ENCODE results near the gene LILRA6.

DNA sequence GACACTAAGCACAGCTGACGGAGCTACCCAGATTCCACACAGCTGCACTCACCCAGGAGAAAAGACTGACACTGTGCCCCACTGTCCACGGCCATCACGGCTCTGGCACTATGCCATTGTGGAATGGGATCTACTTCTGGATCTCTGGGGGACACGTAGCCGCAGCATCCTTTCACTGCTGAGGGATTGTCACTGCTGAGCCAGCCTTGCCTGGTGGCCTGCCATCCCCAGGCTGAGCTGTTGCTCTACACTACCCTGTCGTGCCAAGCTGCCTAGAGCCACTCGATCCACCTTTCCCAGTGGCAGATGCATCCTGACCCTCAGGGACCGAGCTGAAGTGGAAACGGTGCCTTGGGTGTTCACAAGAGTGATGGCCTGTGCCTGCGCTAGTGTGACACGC, 19.5 kb upstream of the LILRA6 start:
- TF ChIP-seq, protein P1, sequence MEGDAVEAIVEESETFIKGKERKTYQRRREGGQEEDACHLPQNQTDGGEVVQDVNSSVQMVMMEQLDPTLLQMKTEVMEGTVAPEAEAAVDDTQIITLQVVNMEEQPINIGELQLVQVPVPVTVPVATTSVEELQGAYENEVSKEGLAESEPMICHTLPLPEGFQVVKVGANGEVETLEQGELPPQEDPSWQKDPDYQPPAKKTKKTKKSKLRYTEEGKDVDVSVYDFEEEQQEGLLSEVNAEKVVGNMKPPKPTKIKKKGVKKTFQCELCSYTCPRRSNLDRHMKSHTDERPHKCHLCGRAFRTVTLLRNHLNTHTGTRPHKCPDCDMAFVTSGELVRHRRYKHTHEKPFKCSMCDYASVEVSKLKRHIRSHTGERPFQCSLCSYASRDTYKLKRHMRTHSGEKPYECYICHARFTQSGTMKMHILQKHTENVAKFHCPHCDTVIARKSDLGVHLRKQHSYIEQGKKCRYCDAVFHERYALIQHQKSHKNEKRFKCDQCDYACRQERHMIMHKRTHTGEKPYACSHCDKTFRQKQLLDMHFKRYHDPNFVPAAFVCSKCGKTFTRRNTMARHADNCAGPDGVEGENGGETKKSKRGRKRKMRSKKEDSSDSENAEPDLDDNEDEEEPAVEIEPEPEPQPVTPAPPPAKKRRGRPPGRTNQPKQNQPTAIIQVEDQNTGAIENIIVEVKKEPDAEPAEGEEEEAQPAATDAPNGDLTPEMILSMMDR (conservative IDR thresholded peaks at IDR 0.05; ENCODE audit: low read length): no peak
- TF ChIP-seq EZH2phosphoT487 (IDR thresholded peaks at IDR 0.05; ENCODE audit: borderline replicate concordance): no peak
